Measurements from ENCODE around the gene CDH13.

The CDH13 gene

DNA sequence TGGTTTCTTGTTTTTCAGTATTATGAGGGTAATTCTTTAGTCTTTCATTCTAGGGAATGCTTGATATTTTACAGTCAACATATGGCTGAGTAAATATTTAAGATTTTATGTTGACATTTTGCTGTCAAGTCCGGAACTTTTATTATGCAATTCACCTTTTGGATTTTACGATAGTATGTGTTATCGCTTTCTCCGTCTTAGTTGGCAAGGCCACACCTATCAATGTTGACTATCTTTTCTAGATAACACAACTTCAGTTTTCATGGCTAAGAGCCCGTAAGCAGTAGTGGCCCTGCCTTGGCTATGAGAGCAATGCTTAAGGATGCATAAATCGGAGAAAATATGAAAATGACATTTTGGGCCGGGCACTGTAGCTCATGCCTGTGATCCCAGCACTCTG, 39.5 kb upstream of the CDH13 start:
- Histone ChIP-seq H3K4me3 (ENCODE audit: low read depth, low read length) (no peak overlapping the region), H3K36me3 (ENCODE audit: control insufficient read depth in 2 of 2, insufficient read depth in 1 of 2, low read length in 2 of 2) (no peaks in the 10 kb centered on the region), H3K9me3 (ENCODE audit: control insufficient read depth, insufficient read depth, low read depth, low read length) (no peaks in the 10 kb centered on the region), H3K4me1 (ENCODE audit: control insufficient read depth, insufficient read depth, low read length) (no peaks in the 10 kb centered on the region), H3K27ac (ENCODE audit: extremely low read depth, low read depth, low read length) (no peak overlapping the region)
- POLR2A ChIA-PET: no interaction called here
- TF ChIP-seq ZNF561 (tag by site-specific recombination; IDR thresholded peaks at IDR 0.05; ENCODE audit: borderline replicate concordance) (no peak), ZNF169 (tag by site-specific recombination; IDR thresholded peaks at IDR 0.05) (no peak), ZNF677 (tag by site-specific recombination; IDR thresholded peaks at IDR 0.05) (no peak), FEZF1 (tag by site-specific recombination; IDR thresholded peaks at IDR 0.05) (no peak), ZNF157 (tag by site-specific recombination; IDR thresholded peaks at IDR 0.05) (no peak), ZNF132 (tag by site-specific recombination; IDR thresholded peaks at IDR 0.05; ENCODE audit: borderline replicate concordance) (no peak), WT1 (tag by site-specific recombination; IDR thresholded peaks at IDR 0.05) (no peak), ZNF121 (tag by site-specific recombination; IDR thresholded peaks at IDR 0.05) (no peak), TRIM28 (IDR thresholded peaks at IDR 0.05; ENCODE audit: borderline replicate concordance, low read length) (no peak), ZNF366 (tag by site-specific recombination; conservative IDR thresholded peaks at IDR 0.05) (no peak), ZNF843 (tag by site-specific recombination; IDR thresholded peaks at IDR 0.05) (no peak), MYNN (tag by site-specific recombination; IDR thresholded peaks at IDR 0.05; ENCODE audit: borderline replicate concordance) (no peak), GLI2 (tag by site-specific recombination; IDR thresholded peaks at IDR 0.05; ENCODE audit: borderline replicate concordance, low read depth) (no peak), ZNF596 (tag by site-specific recombination; IDR thresholded peaks at IDR 0.05) (no peak)
- TF ChIP-seq, protein P1, sequence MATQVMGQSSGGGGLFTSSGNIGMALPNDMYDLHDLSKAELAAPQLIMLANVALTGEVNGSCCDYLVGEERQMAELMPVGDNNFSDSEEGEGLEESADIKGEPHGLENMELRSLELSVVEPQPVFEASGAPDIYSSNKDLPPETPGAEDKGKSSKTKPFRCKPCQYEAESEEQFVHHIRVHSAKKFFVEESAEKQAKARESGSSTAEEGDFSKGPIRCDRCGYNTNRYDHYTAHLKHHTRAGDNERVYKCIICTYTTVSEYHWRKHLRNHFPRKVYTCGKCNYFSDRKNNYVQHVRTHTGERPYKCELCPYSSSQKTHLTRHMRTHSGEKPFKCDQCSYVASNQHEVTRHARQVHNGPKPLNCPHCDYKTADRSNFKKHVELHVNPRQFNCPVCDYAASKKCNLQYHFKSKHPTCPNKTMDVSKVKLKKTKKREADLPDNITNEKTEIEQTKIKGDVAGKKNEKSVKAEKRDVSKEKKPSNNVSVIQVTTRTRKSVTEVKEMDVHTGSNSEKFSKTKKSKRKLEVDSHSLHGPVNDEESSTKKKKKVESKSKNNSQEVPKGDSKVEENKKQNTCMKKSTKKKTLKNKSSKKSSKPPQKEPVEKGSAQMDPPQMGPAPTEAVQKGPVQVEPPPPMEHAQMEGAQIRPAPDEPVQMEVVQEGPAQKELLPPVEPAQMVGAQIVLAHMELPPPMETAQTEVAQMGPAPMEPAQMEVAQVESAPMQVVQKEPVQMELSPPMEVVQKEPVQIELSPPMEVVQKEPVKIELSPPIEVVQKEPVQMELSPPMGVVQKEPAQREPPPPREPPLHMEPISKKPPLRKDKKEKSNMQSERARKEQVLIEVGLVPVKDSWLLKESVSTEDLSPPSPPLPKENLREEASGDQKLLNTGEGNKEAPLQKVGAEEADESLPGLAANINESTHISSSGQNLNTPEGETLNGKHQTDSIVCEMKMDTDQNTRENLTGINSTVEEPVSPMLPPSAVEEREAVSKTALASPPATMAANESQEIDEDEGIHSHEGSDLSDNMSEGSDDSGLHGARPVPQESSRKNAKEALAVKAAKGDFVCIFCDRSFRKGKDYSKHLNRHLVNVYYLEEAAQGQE (tag by site-specific recombination; IDR thresholded peaks at IDR 0.05): no peak
- TF ChIP-seq, protein P2, sequence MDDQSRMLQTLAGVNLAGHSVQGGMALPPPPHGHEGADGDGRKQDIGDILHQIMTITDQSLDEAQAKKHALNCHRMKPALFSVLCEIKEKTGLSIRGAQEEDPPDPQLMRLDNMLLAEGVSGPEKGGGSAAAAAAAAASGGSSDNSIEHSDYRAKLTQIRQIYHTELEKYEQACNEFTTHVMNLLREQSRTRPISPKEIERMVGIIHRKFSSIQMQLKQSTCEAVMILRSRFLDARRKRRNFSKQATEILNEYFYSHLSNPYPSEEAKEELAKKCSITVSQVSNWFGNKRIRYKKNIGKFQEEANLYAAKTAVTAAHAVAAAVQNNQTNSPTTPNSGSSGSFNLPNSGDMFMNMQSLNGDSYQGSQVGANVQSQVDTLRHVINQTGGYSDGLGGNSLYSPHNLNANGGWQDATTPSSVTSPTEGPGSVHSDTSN (CRISPR knock-in tag; IDR thresholded peaks at IDR 0.05): no peak
- CTCF ChIA-PET: interaction anchor here (0.6 kb wide), 1 partner anchor 631 kb away, joined by 3 read pairs; no protein-coding TSS in a partner anchor

DNA sequence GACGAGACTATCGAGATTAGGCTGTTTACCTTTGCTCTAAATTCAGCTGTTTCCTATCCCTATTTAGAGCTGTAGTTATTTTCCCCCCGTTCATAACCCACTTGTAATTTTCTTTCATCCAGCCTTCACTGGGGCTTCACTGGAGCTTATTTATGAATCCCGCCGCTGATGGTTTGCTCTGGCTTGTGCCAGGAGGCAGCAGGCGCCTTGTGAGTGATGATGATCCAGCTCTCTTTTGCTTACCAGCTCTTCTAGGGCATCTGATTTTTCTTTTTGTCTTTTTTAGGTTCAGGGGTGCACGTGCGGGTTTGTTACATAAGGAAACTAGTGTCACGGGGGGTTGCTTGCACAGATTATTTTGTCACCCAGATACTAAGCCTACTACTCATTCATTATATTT, 37.4 kb upstream of the CDH13 start:
- Histone ChIP-seq H3K36me3 (ENCODE audit: control insufficient read depth in 2 of 2, insufficient read depth in 1 of 2, low read length in 2 of 2) (no peaks in the 10 kb centered on the region), H3K9me3 (ENCODE audit: control insufficient read depth, insufficient read depth, low read depth, low read length) (no peaks in the 10 kb centered on the region), H3K27ac (ENCODE audit: extremely low read depth, low read depth, low read length) (no peak overlapping the region), H3K4me3 (ENCODE audit: low read depth, low read length) (no peak overlapping the region), H3K4me1 (ENCODE audit: control insufficient read depth, insufficient read depth, low read length) (no peaks in the 10 kb centered on the region)
- ChIA-PET POLR2A (no interaction called here), CTCF (no interaction called here)
- TF ChIP-seq ZNF266 (tag by site-specific recombination; IDR thresholded peaks at IDR 0.05; ENCODE audit: low read depth): no peak
- no peak for TF ChIP-seq ZNF549 (tag by site-specific recombination; IDR thresholded peaks at IDR 0.05)
- TF ChIP-seq ZNF335 (tag by site-specific recombination; conservative IDR thresholded peaks at IDR 0.05): no peak
- TF ChIP-seq ZNF10 (tag by site-specific recombination; IDR thresholded peaks at IDR 0.05): no peak
- no peak for TF ChIP-seq YY2 (tag by site-specific recombination; IDR thresholded peaks at IDR 0.05)
- TF ChIP-seq SCRT2 (tag by site-specific recombination; IDR thresholded peaks at IDR 0.05): no peak
- no peak for TF ChIP-seq ZNF677 (tag by site-specific recombination; IDR thresholded peaks at IDR 0.05)
- TF ChIP-seq ZNF274 (IDR thresholded peaks at IDR 0.05; ENCODE audit: low read length): no peak
- no peak for TF ChIP-seq ZNF274 (tag by site-specific recombination; IDR thresholded peaks at IDR 0.05; ENCODE audit: borderline replicate concordance)
- TF ChIP-seq ZNF473 (tag by site-specific recombination; IDR thresholded peaks at IDR 0.05): no peak
- TF ChIP-seq, protein P3, sequence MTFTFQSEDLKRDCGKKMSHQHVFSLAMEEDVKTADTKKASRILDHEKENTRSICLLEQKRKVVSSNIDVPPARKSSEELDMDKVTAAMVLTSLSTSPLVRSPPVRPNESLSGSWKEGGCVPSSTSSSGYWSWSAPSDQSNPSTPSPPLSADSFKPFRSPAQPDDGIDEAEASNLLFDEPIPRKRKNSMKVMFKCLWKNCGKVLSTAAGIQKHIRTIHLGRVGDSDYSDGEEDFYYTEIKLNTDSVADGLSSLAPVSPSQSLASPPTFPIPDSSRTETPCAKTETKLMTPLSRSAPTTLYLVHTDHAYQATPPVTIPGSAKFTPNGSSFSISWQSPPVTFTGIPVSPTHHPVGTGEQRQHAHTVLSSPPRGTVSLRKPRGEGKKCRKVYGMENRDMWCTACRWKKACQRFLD (tag by site-specific recombination; IDR thresholded peaks at IDR 0.05): no peak
- TF ChIP-seq HOXD13 (CRISPR knock-in tag; IDR thresholded peaks at IDR 0.05; ENCODE audit: borderline replicate concordance): no peak
- no peak for TF ChIP-seq OVOL3 (tag by site-specific recombination; IDR thresholded peaks at IDR 0.05)
- TF ChIP-seq ZNF830 (tag by site-specific recombination; IDR thresholded peaks at IDR 0.05; ENCODE audit: low read depth): no peak

Measured in HEK293 (cell line).